NCI-H2081 (cell line): Measurements from ENCODE around the gene RPS21.

Experiments
- DNase-seq, 2 experiments: peaks; one replicate each; lab custom pipeline; 2025; lab: John Stamatoyannopoulos, UW

The RPS21 gene

DNA sequence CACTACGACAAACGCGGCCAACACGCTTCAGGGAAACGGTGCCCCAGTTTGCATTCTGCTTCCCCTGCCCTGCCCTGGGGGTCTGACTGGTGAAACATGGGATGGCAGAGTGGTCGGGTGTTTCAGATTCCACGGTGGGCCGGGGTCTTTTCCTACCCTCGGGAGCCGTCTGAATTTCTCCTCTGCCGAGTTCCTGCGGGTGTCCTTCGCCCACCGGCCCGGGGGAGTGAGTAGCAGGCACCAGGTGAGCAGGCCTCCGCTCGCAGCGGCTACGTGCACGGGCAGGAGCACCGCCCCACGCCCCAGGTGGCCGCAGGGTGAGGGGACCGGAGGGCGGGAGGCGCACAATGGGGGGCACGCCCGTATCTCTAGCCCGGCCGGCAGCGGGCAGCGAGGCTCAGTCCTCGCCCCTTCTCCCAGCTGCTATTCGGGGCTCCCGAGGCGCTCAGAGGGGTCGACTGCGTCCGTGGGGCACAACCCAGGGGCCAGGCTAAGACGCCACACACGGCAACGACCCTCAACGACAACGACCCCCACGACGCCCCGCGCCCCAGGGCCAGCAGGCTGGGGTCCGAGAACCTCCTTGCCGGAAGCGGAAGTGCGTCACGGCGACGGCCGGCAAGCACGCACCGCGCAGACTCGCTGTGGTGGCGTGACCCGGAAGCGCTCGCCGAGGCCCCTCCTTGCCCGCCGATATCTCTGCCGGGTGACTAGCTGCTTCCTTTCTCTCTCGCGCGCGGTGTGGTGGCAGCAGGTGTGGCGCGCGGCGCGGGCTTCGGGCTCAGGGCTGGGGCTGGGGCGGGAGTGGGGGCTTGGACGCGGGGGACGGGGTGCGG is at the start of gene RPS21:
RPS21 (plus strand) TSS at position 721 of the 836 bp plus-strand sequence. CDS start 236 bp downstream, outside the sequence.
- DNase-seq: peak; percentile 91 to 94

DNA sequence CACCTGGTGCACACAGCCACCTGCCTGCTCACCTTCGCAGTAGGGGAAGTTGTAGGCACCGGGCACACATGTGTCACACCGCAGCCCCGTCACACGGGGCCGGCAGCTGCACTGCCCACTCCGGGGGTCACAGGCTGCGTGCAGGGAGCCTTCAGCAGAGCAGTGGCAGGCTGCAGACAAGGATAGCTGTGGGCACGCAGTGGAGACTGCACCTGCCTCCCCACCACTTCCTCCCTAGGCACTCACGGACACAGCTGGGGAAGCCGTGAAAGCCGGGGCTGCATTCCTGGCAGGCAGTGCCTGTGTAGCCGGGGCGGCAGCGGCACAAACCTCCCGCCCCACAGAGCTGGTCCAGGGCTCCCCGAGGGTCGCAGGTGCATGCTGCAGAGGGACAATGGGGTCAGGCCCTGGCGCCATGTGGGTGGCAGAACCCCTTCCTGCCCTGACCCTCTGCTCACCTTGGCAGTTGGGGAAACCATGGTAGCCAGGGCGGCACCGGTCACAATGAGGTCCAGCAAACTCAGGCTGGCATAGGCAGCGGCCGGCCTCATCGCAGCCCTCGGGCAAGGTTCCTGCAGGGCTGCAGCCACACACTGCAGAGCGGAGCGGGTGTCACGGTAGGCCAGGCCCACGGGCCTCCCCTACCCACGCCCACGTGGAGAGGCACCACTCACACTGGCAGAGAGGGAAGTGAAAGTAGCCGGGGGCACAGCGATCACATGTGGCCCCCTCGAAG is 49.2 kb upstream of the RPS21 start:
- DNase-seq: peak; percentile 9 to 19

DNA sequence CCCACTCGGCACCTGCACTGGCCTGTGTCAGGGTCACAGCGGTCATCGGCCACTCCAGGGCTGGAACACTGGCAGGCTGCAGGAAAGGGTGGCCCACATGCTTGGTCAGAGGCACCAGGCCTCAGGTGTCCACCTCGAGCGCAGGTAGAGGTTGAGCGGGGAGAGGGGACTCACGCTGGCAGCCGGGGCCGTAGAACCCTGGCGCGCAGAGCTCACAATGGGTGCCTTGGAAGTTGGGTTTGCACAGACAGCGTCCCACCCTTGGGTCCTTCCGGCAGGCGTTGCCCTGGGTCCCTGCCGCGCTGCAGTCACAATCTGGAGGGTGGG is 48.6 kb upstream of the RPS21 start:
- no peak for DNase-seq

DNA sequence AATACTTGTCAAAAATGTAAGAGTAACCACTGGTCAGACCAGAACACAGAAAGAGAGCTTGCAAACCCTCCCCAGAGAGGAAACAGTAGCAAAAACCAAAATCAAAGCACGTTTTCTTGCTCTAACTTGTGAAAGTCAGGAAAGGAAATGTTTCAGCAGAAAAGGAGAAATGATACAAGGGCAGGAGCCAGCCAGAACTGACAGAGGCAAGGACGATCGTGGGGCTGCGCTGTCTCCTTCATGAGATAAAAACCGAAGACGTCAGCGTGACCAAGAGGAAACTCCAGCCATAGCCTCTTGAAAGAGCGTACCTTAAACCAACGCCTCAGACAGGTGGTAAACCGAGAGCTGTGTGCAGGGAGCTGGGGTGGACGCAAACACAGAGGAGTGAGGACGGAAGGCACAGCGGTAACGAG is 47.2 kb upstream of the RPS21 start:
- no peak for DNase-seq

DNA sequence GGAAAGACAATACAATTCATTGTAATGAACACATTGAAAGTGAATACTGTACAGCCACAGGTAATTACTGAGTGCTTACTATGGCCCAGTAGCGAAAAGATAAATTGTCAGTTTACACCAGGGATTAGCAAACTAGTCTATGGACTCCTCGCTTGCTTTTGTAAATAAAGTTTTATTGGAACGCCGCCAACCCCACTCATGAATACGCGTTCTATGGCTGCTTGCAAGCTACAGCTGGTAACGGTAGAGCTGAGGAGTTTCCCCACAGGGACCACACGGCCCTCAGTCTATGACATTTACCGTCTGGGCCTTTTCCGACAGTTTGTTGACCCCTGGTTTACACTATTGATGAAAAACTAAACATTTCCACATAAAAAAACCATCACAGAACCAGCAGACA is 44.0 kb upstream of the RPS21 start:
- peak; percentile 20 to 55 for DNase-seq

DNA sequence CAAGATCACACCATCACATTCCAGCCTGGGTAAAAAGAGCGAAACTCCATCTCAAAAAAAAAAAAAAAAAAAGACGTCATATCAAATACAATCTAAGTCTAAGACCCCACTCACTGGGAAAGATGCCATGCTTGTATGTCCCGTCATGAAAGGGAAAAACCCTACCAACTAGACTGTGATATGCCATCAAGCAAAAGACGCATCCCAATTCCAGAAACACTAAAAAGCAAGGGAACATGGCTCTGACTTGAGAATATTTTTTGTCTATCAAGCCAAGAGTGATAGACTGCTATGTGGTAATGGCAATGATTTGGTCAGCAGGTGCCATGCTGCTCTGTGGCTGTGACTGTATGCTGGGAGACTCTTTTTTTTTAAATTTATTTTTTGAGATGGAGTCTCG is 42.8 kb upstream of the RPS21 start:
- no peak for DNase-seq

DNA sequence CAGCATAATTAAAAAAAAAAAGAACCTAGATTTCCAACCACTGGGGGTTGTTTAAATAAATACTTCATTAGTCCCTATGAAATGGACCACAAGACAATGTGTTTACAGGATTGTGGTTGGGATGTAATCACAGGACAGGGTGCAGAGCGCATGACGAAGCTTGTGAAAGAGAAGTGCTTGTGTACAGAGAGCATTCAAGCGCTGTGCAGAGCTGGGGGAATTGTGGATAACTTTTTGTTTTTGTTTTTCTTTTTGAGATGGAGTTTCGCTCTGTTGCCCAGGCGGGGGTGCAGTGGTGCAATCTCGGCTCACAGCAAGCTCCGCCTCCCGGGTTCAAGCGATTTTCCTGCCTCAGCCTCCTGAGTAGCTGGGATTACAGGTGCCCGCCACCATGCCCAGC is 42.1 kb upstream of the RPS21 start:
- DNase-seq: no peak

DNA sequence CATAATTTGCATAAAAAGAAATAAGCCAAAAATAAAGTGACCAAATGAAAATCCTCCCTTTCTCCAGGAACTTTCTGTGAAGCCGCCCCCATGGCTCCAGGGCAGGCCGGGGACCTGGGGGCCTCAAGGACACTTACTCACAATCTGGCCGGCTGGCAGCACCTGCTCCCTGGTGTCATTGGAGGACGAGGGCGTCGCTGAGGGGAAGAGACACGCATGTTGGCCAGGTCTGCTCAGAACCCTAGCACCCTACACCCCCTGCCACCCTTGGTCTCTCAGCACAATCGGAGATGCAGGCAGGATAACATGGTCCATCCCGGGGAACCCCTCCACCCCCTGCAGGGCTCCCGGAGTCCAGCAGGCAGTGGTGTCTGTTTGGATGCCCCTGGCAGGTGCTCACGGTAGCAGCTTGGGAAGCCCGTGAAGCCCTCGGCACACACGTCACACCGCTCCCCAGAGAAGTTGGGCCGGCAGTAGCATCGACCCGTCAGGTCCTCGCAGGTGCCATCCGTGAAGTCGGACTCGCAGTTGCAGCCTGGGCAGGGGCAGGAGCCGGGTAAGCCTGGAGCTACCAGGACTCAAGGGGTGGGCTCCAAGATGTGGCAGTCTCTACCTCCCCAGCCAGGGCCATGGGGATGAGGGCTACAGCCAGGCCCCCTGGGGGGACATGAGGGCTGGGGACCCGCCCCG is 41.1 kb upstream of the RPS21 start:
- no peak for DNase-seq

DNA sequence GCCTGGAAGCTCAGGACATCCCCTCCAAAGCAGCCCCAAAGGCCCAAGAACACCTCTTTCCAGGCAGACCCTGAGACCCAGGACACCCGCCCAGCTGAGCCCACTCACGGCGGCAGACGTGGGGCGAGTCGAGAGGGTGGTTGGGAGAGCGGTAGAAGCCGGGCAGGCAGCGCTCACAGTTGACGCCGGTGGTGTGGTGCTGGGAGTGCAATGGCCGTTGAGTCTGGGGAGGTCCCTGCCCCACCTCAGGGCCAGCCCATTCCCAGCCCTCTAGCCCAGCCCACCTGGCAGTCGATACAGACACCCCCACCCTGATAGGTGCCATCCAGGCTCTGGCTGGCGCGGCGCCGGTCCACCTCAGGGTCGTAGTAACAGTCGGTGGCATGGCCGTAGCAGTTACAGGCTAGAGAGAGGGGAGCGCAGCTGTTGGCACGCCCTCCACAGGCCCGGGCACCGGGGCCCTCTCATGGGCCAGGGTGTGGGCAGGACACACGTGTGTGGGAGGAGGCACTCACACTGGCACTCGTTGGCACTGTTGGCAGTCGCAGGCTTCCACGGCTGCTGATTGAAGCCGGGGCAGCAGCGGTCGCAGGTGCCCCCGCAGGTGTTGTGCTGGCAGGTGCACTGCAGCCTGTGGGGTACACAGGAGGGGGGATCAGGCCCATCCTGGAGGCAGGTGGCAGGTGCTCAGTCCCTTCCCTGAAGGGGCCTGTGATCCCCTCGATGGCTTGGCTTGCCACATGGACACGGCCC is 40.3 kb upstream of the RPS21 start:
- peak in 1 of 2 experiments; percentile 12 for DNase-seq

DNA sequence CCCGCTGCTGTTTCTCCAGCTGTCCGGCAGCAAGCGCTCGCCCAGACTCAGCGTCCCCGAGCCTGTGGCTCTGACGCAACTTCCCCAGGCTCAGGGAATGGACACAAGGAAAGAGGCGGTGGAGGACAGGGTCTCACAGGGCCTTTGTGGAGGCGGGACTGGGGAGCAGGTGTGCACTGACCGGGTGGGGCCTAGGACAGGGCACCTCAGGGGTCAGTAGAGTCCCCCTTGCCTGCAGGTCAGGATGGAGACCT is 39.8 kb upstream of the RPS21 start:
- DNase-seq: no peak

DNA sequence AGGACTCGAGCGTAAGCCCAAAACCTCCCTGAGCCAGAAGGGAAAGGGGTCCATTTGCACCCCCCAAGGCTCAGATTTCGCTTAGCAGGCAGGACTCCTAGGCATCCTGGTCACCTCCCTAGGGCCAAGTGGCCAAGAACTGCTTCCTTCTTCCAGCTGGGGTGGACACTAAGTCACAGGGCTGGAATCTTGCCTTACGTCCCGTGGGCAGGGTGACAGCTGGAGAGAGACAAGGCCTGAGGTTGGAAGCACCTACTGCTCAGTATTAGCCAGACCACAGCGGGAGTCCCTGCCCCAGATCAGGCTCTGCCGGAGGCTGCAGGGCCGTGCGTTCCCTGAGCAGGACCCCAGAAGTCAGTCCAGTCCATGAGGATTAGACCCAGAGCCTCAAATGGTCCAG is 39.5 kb upstream of the RPS21 start:
- no peak for DNase-seq

DNA sequence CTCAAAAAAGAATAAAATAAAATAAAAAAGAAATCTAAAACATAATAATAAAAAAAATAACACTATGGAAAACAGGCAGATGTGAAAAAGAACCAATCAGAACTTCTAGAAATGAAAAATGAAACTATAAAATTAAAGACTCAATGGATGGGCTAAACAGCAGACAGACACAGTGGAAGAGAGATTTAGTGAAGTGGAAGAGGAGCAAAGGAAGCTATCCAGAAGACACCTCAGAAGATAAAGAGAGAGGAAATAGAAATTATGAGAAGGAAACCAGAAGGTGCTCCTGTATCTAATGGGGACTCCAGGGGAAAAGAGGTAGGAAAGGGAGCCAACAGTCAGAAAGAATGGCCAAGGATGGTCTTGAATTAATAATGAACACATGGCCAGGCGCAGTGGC is 38.3 kb upstream of the RPS21 start:
- DNase-seq: no peak

DNA sequence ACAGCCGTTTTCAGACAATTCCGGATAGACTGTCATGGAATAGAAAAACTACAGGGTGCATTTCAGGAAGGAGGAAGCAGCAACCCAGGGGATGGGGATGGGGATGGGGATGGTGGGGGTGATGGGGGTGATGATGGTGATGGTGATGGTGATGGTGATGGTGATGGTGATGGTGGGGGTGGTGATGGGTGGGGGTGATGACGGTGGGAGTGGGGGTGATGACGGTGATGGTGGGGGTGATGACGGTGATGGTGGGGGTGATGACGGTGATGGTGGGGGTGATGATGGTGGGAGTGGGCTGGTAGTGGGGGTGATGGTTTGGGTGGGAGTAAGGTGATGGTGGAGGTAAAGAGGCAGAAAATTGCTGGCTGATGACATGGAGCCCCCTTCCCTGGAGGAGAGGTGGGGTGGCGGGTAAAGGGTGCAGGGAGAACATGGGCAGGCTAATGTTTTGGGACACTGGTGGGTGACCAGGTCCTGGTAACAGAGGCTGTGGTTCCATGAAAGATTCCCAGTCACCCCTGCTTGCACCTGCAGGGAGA is 37.3 kb upstream of the RPS21 start:
- DNase-seq: no peak

DNA sequence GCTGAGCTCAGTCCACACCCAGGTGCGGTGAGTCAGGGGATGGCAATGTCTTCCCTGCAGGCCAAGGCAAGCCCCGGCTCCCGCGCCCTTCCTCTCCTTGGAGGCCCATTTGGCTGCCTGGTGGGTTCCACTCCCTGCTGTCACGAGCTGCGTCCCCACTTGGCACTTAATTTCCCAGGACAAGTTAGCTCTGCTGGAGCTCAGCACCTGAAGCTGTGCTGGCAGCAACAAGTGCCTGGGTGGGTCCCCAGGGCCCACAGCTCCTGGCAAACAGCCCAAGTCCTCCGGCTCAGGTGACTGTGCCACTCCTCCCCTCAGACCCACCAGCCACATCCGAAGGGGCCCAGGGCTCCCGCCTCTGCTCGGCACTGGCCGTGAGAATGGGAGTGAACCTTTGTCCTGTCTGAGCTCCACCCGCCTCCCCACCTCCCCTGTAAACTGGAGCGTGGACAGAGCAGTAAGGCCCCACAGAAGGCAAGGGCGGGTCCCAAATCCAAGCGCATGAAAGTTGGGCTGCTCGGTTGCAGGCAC is 36.7 kb upstream of the RPS21 start:
- peak in 1 of 2 experiments; percentile 57 for DNase-seq

DNA sequence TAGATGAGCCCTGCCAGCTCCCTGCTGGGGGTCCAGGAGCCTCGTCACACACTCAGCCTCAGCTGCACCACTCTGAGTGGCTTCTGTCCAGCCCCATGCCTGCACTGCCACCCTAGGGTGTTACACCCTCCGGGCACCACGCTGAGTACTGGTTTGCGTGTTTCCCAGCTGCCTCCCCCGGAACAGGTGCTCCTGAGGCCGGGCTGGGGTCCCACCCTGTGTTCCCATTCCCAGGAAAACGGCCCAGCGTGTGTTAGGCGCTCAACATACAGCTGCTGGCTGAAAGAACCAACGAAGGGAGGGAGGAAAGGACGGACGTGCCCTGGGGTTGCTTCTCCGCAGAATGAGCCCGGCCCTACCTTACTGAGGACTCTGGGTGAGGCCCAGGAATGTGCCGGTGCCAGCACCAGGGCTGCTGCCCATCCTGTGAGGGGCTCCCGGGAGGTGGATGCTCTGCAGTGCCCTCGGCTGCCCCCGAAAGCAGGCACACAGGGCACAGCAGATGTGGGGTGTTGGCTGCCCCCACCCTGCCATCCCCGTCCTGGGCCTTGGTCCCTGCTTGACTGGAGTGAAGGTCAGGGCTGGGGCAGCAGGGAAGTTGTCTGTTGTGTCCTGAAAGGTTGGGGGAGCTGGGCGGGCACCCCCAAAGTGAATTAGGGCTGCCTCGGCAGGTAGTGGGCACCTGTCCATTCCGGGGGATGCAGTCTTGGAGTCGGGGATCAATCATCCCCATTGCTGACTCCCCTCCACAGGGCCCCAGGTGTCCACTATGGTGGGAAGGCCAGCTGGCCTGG is 36.1 kb upstream of the RPS21 start:
- peak in 1 of 2 experiments; percentile 56 for DNase-seq

DNA sequence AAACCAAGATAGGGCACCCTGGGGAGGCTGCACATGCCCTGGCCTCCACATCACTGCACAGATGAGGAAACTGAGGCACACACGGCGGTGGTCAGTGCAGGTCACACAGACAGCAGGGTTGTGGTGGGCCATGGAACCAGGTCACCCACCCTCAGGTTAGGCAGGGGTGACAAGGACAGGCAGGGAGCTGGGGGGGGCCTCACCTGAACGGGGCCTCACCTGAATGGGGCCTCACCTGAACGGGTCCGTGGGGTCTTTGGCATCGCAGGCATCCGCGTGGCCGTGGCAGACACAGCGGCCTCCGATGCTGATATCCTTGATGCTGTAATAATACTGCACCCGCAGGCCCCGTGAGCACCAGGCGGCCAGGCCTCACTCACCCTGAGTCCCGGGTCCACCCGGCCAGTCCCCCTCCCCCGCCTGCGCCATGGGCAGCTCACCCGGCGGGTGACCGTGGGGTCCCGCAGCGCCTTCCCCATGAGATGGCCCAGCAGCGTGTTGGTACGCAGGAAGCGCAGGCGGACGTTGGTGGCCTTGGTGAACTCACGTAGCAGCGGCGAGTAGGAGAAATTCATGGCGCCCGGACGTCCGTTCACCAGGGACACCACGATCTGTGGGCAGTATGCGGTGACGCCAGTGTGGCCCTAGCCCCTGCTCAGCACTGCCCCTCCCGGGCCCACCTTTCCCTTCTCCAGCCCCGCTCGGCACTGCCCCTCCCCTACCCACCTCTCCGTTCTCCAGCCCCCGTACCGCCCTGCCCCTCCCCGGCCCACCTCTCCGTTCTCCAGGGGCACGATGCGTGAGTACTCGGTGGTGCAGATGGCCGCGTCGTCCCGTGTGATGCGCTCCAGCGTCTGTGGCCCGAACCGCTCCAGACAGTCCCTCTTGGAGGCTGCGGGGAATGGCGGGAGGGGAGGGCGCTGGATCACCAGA is 35.2 kb upstream of the RPS21 start:
- no peak for DNase-seq

DNA sequence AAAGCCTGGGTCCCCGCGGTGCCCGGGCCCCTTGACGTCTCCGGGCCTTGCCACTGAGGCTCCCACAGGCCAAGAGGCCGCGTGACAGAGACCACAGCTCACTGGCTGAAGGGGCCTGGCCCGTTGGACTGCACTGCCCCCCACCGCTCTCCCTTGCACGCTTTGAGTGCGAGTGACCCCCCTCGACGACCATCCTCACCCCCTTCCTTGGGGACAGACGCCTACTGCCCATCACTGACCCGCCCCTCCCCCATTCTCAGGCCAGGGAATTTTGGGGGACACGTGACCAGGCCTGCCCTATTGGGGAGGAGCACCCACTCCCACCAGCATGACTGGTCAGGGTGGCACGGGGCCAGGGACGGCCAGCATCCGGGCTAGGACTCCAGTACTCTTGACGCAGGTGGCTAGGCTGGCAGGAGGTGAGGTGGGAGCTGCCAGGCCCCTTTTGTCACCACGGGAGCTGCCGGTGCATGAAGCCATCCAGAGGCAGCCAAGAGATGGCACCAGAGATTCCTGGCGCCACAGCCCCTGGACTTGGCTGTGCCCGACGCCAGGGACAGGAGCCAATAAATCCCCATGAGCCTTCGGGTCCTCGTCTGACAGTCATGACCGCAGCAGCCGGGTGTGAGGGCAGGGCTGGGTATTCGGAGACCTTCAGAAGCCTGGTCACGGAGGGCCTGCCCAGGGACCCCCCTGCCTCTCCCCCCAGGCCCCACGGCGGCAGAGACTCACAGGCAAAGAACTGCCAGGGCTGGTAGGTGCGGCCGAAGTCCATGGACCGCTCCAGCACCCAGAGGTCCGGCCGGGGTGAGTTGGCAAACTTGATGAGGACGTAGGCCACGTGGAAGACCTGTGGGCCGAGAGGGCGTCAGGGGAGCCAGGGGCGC is 34.3 kb upstream of the RPS21 start:
- DNase-seq: peak; percentile 39 to 73

DNA sequence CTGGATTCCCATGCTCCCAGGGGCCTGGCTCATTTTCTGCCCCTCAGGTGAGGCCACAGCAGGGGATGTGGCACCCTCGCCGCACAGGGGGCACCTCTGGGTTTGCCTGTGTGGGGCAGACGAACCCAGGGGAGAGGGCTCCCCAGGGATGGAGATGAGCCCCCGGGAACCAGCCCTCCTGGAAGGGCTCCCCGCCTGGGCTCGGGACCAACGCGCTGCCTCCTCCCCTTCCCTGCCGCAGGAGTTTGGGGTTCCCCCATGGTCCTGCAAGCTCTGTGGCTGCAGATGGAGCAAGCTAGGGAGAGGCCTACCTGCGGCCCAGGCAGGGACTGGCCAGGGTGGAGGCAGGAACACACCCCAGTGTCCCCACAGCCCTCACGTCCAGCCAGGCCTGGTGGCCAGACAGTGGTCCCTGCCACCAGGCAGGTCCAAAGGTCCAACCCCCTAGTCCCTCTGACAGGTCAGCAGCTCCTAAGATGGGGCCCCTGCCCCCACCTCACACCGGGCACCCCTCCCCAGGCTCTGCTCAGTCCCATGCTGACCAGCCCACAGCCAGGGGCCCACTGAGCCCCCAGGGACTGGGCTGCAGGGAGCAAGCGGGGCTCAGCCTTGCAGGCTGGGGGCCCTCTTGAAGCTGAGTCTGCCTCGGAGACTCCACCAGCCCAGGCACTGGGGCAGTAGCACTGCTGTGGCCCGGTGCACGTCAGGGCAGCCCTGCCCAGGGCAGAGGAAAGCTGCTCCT is 33.4 kb upstream of the RPS21 start:
- DNase-seq: no peak
